GM12875 (cell line): ENCODE data around the gene ADGRV1.
"Not testable (repeated sequence)": the region's sequence is repeated elsewhere in the genome, so short reads cannot be mapped to it uniquely, and the experiment has no call there.

Source experiments
- H3K4me3 ChIP-seq: one replicate; pipeline ENCODE4 v1.5.1; 2011; ENCODE audit warnings: low read depth, low read length, control low read depth
- CTCF ChIP-seq: IDR thresholded peaks from 2 replicates; pipeline ENCODE4 v1.5.1; 2011; ENCODE audit warnings: low read depth, mild to moderate bottlenecking, control low read depth, inconsistent platforms, low read length, moderate library complexity, borderline replicate concordance; ENCODE audit not compliant: insufficient read depth

Gene ADGRV1

GRCh38 chr5:90618071-90618470 is 59.5 kb downstream of the ADGRV1 start:
- no peak for TF ChIP-seq CTCF
- H3K4me3 ChIP-seq: no peak overlapping the region

GRCh38 chr5:90619762-90620161 is 61.2 kb downstream of the ADGRV1 start:
- not testable (repeated sequence) for H3K4me3 ChIP-seq

GRCh38 chr5:90621848-90622247 is 63.3 kb downstream of the ADGRV1 start:
- no peak for TF ChIP-seq CTCF
- no peak overlapping the region for H3K4me3 ChIP-seq

DNA sequence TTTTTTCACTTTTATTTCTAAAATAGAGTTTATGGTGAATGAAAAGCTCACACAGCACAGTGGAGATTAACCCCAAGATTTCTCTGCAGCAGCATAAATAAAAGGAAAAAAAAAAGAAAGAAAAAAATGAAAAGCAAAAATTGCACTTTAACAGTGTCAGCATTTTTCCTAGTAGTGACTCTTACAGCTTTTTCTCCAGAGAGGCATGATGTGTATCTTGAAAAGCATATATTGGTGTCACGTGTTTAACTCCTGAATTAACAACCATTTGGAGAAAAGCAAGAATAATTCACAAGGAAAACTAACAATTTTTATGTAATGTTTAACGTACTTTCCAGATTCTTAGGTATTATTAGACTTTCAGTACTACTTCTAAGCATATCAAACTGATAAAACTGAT is 67.9 kb downstream of the ADGRV1 start:
- H3K4me3 ChIP-seq: no peak overlapping the region
- TF ChIP-seq CTCF: no peak

DNA sequence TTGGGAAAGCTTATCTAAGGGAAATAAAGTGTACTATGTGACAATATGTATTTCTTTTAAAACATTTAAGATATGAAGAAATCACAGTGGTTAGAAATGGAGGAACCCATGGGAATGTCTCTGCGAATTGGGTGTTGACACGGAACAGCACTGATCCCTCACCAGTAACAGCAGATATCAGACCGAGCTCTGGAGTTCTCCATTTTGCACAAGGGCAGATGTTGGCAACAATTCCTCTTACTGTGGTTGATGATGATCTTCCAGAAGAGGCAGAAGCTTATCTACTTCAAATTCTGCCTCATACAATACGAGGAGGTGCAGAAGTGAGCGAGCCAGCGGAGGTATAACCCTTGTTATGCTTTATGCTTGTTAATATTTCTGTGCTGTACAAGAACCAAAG is 69.9 kb downstream of the ADGRV1 start:
- TF ChIP-seq CTCF: no peak
- H3K4me3 ChIP-seq: no peak overlapping the region

DNA sequence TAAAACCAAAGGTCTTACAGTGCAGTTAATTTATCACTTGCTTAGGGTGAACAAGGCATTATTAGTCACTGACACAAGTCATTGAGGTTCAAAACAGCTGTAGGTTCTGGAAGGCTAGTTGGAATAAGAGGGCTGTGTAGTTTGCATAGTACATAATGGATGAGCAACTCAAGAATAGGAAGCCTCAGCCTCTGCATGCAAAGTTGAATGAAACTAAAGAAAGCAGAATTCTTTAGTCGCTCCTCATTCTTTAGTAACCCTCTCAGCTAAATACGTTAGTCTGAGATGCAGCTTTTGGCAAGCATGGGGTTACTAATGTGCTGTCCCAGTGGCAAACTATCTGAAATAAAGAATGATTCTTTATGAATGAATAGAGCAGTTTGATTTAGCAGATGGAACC is 74.2 kb downstream of the ADGRV1 start:
- no peak overlapping the region for H3K4me3 ChIP-seq
- TF ChIP-seq CTCF: no peak

DNA sequence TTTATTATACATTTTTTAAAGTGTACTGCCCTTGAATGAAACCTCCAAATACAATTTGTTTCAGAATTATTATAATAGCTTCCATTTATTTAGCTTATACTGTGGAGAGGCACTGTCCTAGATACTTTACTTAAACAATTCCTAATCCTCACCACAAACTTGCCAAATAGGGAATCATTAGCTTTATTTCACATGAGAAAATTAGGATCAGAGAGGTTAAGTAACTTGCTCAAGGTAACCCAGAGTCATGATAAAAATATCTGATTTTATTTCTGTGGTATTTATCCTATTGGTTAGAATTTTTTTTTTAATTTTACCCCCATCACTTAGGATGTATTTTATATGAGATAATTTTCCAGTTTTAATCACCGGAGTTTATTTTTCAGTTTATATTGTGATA is 78.4 kb downstream of the ADGRV1 start:
- no peak overlapping the region for H3K4me3 ChIP-seq
- TF ChIP-seq CTCF: no peak

- TF ChIP-seq CTCF: no peak
- no peak overlapping the region for H3K4me3 ChIP-seq
These were observed 79.1 kb downstream of the ADGRV1 start for GRCh38 chr5:90637731-90638130.
